Measurements from ENCODE around the gene LZTS3. TPM values are rescaled to one million over a fixed set of nuclear protein-coding genes. Genes with fewer than 3 reads are reported as not detected.

Gene LZTS3
- total and polyA plus RNA-seq, 2 of the 13 experiments (the other 11 are each of a cell fraction or from before 2014, with no cell fraction given) = 10.1 to 31.3 TPM

DNA sequence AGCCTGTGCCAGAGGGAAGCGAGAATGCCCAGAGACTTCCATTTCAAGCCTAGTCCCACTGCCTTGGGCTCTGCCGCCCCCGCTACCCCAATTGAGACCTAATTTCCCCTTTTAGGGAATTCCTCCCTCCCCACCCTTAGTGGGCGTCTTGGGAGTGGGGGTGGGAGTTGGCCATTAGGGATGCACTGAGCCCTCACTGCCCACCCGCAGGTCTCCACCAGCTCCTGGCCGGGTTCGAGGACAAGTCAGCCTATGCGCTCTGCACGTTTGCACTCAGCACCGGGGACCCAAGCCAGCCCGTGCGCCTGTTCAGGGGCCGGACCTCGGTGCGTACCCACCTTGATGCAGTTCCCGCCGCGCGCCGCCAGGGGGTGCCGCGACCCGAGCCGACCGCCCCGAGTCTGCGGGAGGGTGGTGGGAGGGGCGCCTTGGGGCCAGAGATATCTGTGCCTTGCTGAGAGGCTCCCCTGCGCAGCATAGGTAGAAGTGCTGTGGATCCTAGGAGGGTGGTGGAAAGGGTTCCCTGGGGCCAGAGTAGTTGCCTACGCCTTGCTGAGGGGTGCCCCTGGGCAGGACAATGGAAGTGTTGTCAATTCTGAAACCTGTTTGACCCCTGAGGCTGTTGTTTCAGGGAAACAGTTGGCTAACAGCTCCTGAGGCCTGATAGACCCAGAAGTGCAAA lies 45.1 kb upstream of the LZTS3 start (continued):
- TF ChIP-seq, protein P1, sequence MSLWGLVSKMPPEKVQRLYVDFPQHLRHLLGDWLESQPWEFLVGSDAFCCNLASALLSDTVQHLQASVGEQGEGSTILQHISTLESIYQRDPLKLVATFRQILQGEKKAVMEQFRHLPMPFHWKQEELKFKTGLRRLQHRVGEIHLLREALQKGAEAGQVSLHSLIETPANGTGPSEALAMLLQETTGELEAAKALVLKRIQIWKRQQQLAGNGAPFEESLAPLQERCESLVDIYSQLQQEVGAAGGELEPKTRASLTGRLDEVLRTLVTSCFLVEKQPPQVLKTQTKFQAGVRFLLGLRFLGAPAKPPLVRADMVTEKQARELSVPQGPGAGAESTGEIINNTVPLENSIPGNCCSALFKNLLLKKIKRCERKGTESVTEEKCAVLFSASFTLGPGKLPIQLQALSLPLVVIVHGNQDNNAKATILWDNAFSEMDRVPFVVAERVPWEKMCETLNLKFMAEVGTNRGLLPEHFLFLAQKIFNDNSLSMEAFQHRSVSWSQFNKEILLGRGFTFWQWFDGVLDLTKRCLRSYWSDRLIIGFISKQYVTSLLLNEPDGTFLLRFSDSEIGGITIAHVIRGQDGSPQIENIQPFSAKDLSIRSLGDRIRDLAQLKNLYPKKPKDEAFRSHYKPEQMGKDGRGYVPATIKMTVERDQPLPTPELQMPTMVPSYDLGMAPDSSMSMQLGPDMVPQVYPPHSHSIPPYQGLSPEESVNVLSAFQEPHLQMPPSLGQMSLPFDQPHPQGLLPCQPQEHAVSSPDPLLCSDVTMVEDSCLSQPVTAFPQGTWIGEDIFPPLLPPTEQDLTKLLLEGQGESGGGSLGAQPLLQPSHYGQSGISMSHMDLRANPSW (CRISPR knock-in tag; IDR thresholded peaks at IDR 0.05; ENCODE audit: borderline replicate concordance) = 0 out of 2 replicates have a peak, but pooled peaks have one; percentile 61
- TF ChIP-seq LCORL (IDR thresholded peaks at IDR 0.05) (no peak), LCORL (CRISPR knock-in tag; IDR thresholded peaks at IDR 0.05) (peak; percentile 48; the same call in 1 of the 2 replicates), SAP130 (CRISPR knock-in tag; IDR thresholded peaks at IDR 0.05; ENCODE audit: low read depth) (peak; percentile 76), MED13 (CRISPR knock-in tag; IDR thresholded peaks at IDR 0.05) (no peak; the same call in 1 of the 2 replicates), ZNF333 (CRISPR knock-in tag; IDR thresholded peaks at IDR 0.05; ENCODE audit: borderline replicate concordance) (no peak; the same call in 1 of the 2 replicates), SOX6 (IDR thresholded peaks at IDR 0.05) (no peak), SOX6 (CRISPR knock-in tag; IDR thresholded peaks at IDR 0.05) (peak; percentile 85), ZNF256 (CRISPR knock-in tag; conservative IDR thresholded peaks at IDR 0.05) (no peak), ARID2 (CRISPR knock-in tag; IDR thresholded peaks at IDR 0.05; ENCODE audit: borderline replicate concordance) (no peak; the same call in 1 of the 2 replicates), ASH2L (IDR thresholded peaks at IDR 0.05; ENCODE audit: insufficient read length, low read depth, low read length) (peak; percentile 70), RBFOX2 (IDR thresholded peaks at IDR 0.05; ENCODE audit: low read depth, low read length) (peak; percentile 95), KDM2A (CRISPR knock-in tag; IDR thresholded peaks at IDR 0.05; ENCODE audit: borderline replicate concordance, low read depth) (peak; percentile 99), MLLT10 (CRISPR knock-in tag; IDR thresholded peaks at IDR 0.05) (no peak), SIX1 (CRISPR knock-in tag; IDR thresholded peaks at IDR 0.05; ENCODE audit: borderline replicate concordance) (no peak), KDM5A (IDR thresholded peaks at IDR 0.05; ENCODE audit: borderline replicate concordance, low read length) (no peak), XRCC5 (optimal IDR thresholded peaks at IDR 0.05; ENCODE audit: low read length) (peak; percentile 99), HDAC2 (CRISPR knock-in tag; IDR thresholded peaks at IDR 0.05) (peak; percentile 78), ZBTB7B (CRISPR knock-in tag; IDR thresholded peaks at IDR 0.05) (peak; percentile 91), THYN1 (CRISPR knock-in tag; IDR thresholded peaks at IDR 0.05; ENCODE audit: borderline replicate concordance, low read depth) (0 out of 2 replicates have a peak, but pooled peaks have one; percentile 72)
- TF ChIP-seq, protein P2, sequence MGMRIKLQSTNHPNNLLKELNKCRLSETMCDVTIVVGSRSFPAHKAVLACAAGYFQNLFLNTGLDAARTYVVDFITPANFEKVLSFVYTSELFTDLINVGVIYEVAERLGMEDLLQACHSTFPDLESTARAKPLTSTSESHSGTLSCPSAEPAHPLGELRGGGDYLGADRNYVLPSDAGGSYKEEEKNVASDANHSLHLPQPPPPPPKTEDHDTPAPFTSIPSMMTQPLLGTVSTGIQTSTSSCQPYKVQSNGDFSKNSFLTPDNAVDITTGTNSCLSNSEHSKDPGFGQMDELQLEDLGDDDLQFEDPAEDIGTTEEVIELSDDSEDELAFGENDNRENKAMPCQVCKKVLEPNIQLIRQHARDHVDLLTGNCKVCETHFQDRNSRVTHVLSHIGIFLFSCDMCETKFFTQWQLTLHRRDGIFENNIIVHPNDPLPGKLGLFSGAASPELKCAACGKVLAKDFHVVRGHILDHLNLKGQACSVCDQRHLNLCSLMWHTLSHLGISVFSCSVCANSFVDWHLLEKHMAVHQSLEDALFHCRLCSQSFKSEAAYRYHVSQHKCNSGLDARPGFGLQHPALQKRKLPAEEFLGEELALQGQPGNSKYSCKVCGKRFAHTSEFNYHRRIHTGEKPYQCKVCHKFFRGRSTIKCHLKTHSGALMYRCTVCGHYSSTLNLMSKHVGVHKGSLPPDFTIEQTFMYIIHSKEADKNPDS (CRISPR knock-in tag; IDR thresholded peaks at IDR 0.05) = no peak
- TF ChIP-seq, protein P3, sequence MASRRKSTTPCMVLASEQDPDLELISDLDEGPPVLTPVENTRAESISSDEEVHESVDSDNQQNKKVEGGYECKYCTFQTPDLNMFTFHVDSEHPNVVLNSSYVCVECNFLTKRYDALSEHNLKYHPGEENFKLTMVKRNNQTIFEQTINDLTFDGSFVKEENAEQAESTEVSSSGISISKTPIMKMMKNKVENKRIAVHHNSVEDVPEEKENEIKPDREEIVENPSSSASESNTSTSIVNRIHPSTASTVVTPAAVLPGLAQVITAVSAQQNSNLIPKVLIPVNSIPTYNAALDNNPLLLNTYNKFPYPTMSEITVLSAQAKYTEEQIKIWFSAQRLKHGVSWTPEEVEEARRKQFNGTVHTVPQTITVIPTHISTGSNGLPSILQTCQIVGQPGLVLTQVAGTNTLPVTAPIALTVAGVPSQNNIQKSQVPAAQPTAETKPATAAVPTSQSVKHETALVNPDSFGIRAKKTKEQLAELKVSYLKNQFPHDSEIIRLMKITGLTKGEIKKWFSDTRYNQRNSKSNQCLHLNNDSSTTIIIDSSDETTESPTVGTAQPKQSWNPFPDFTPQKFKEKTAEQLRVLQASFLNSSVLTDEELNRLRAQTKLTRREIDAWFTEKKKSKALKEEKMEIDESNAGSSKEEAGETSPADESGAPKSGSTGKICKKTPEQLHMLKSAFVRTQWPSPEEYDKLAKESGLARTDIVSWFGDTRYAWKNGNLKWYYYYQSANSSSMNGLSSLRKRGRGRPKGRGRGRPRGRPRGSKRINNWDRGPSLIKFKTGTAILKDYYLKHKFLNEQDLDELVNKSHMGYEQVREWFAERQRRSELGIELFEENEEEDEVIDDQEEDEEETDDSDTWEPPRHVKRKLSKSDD (CRISPR knock-in tag; IDR thresholded peaks at IDR 0.05; ENCODE audit: low read depth) = peak; percentile 52; the same call in 1 of the 2 replicates
